Measurements from ENCODE around the gene ABCG8. TPM values are rescaled to one million over a fixed set of nuclear protein-coding genes. Genes with fewer than 3 reads are reported as not detected.

Gene ABCG8
- total and polyA plus RNA-seq, 2 donors: 0.01 TPM; not detected in 1

Small RNA genes lying within 50 kb of the gene (small RNA-seq; reads per million reads assigned to genes)
- gene RN7SL455P: not detected
- gene RNU6-1048P: not detected

Other genes with a start within 250 kb of the ABCG8 start
- gene THADA, start 242.9 kb upstream of the ABCG8 start, total RNA-seq: 71.6 TPM
- 12.2 TPM for gene THADA, start 242.9 kb upstream of the ABCG8 start, polyA plus RNA-seq
- 53.6 TPM for gene PLEKHH2, start 201.7 kb upstream of the ABCG8 start, total RNA-seq
- 7.0 TPM for gene PLEKHH2, start 201.7 kb upstream of the ABCG8 start, polyA plus RNA-seq
- 2.2 TPM for gene C1GALT1C1L, start 162.5 kb upstream of the ABCG8 start, total RNA-seq
- gene C1GALT1C1L, start 162.5 kb upstream of the ABCG8 start, polyA plus RNA-seq: 2.9 TPM
- 70.8 TPM for gene DYNC2LI1, start 64.9 kb upstream of the ABCG8 start, total RNA-seq
- 11.8 TPM for gene DYNC2LI1, start 64.9 kb upstream of the ABCG8 start, polyA plus RNA-seq
- not detected for gene ABCG5, start 132 bp upstream of the ABCG8 start, total RNA-seq
- gene ABCG5, start 132 bp upstream of the ABCG8 start, polyA plus RNA-seq: not detected
- 87.6 TPM for gene LRPPRC, start 157.0 kb downstream of the ABCG8 start, total RNA-seq
- 41.5 TPM for gene LRPPRC, start 157.0 kb downstream of the ABCG8 start, polyA plus RNA-seq

Data from urinary bladder (tissue), 2 donors.